Panc1 (cell line): ENCODE measurements around the gene CNOT4.

ENCODE experiments used
- CTCF ChIP-seq: fragments of 450-650 bp; IDR thresholded peaks from 2 replicates; pipeline ENCODE4 v1.5.1; 2017; ENCODE audit warnings: mild to moderate bottlenecking
- POLR2AphosphoS5 ChIP-seq: IDR thresholded peaks from 2 replicates; pipeline ENCODE4 v1.6.1; 2012; ENCODE audit warnings: mild to moderate bottlenecking, low read depth, low read length, moderate library complexity
- SIN3A ChIP-seq: IDR thresholded peaks from 2 replicates; pipeline ENCODE4 v1.6.1; 2012; ENCODE audit warnings: low read depth, mild to moderate bottlenecking, low read length, moderate library complexity, borderline replicate concordance; ENCODE audit not compliant: insufficient read depth

GRCh38 chr7:135459076-135459475 is 50.8 kb downstream of the CNOT4 start:
- TF ChIP-seq CTCF (no peak), SIN3A (no peak), POLR2AphosphoS5 (no peak)
